GM18498 (cell line): Measurements from ENCODE around the gene RRP1B.
"Not testable (repeated sequence)": the region's sequence is repeated elsewhere in the genome, so short reads cannot be mapped to it uniquely, and the experiment has no call there.

Source experiments
- ATAC-seq: cut with Tn5 transposase; IDR thresholded peaks from one replicate; pipeline ENCODE4 v1.9.1; 2021; ENCODE audit warnings: mild to moderate bottlenecking, moderate library complexity; ENCODE audit not compliant: unreplicated experiment

The RRP1B gene

GRCh38 chr21:43640400-43640799, 19.0 kb upstream of the RRP1B start:
- no peak for ATAC-seq

- ATAC-seq = no peak
Measured at GRCh38 chr21:43643193-43643592, 16.2 kb upstream of the RRP1B start.

- no peak for ATAC-seq
Measured at GRCh38 chr21:43644071-43644470, 15.3 kb upstream of the RRP1B start.

- no peak for ATAC-seq
Measured at GRCh38 chr21:43644609-43645008, 14.8 kb upstream of the RRP1B start.

GRCh38 chr21:43645136-43645891, 14.0 kb upstream of the RRP1B start:
- no peak for ATAC-seq

GRCh38 chr21:43645976-43646375, 13.4 kb upstream of the RRP1B start:
- ATAC-seq = no peak

- ATAC-seq = peak; percentile 89
Measured at GRCh38 chr21:43646550-43647260, 12.7 kb upstream of the RRP1B start.

GRCh38 chr21:43648171-43648570, 11.2 kb upstream of the RRP1B start:
- ATAC-seq = no peak

GRCh38 chr21:43651926-43652325, 7.4 kb upstream of the RRP1B start:
- ATAC-seq = not testable (repeated sequence)

- ATAC-seq = no peak
Measured at GRCh38 chr21:43652616-43653015, 6.7 kb upstream of the RRP1B start.

GRCh38 chr21:43653626-43654025, 5.7 kb upstream of the RRP1B start:
- ATAC-seq = no peak

GRCh38 chr21:43654806-43655489, 4.4 kb upstream of the RRP1B start:
- no peak for ATAC-seq

GRCh38 chr21:43657355-43658087, 1.8 kb upstream of the RRP1B start:
- no peak for ATAC-seq

GRCh38 chr21:43658088-43658741, 1.1 kb upstream of the RRP1B start:
- ATAC-seq = no peak

- no peak for ATAC-seq
Measured at GRCh38 chr21:43658769-43659135, 608 bp upstream of the RRP1B start.

- ATAC-seq = no peak
Measured at GRCh38 chr21:43662286-43662685, 2.9 kb downstream of the RRP1B start.

- no peak for ATAC-seq
Measured at GRCh38 chr21:43663033-43663432, 3.7 kb downstream of the RRP1B start.

GRCh38 chr21:43664358-43664757, 5.0 kb downstream of the RRP1B start:
- no peak for ATAC-seq

- ATAC-seq = no peak
Measured at GRCh38 chr21:43665879-43666278, 6.5 kb downstream of the RRP1B start.

- ATAC-seq = no peak
Measured at GRCh38 chr21:43667191-43667904, 8.0 kb downstream of the RRP1B start.
